GM21381 (cell line): ENCODE data around the gene LHPP.
"Not testable (repeated sequence)": the region's sequence is repeated elsewhere in the genome, so short reads cannot be mapped to it uniquely, and the experiment has no call there.

Experiments
- ATAC-seq: cut with Tn5 transposase; IDR thresholded peaks from one replicate; pipeline ENCODE4 v1.9.1; 2021; ENCODE audit warnings: mild to moderate bottlenecking, moderate library complexity; ENCODE audit not compliant: unreplicated experiment

The LHPP gene

GRCh38 chr10:124568339-124568738 lies 106.7 kb downstream of the LHPP start:
- ATAC-seq: no peak

DNA sequence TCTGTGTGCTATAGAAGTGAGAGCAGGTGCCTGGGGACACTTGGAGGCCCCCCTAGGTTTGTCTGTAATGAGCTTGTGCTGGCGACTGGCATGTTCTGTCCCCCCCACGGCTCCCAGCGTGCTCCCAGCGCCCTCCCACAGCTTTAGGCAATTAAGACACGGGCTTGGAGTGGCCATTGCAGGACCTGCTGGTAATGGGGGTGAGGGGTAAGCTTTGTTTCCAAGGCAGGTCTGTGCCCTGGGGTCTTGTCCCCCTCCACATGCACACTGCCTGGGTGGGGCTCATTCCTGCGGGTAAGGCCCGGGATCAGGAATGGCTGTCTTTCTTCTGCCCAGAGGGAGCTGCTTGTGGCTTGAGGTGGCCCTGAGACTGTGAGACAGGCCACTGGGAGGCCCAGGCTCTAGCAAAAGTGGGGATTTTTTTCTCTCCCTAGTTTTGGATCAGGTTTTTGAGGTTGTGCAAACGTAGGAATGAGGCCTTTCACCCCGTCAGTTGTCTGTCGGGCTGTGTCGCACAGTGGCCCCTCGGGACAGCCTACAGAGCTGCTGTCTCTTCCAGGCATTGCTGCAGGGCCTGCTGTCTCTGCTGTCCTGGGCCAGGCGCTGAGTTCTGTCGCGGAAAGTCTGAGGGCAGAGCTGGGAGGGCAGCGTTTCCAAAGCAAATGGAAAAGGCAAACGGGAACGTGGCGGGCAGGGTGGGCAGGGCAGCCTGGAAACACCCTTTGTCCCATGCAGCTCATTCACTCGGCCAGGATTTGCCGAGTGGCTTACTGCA lies 107.4 kb downstream of the LHPP start:
- no peak for ATAC-seq

DNA sequence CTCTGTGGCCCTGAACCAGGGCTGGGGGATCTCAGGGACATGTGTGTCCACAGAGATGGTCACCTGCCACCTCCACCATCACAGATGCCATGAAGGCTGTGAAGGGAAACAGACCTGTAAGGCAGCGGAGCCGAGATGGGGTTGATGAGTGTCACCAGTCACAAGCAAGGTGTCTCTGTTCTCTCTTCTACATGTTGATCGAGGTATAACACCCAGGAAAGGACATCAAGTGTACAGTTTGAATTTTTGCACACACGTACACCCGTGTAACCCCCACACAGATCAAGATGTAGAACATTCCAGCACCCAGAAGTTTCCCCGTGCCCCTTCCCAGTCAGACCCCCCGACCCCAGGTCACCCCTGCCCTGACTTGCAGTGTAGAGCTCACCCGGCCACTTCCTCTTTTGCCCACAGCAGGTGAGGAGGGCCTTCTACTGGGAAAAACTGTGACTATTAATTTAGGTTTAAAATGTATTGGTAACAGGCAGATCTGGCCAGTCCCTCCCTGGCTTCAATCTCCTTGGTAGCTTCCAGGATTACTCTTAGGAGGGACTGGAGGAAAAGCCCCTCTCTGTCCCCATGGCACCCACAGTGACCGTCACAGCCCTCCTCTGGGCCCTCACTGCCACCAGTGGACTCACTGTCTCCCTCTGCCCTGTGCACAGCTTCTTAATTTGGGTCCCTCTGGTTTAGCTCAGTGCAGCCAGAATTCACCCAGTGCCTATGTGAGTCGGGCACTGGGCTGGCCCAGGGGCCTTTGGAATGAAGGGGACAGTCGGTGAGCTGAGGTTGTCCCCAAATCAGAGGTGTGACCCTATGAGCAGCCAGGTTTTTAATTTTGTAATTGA lies 108.2 kb downstream of the LHPP start:
- ATAC-seq: no peak

GRCh38 chr10:124570646-124571045 lies 109.0 kb downstream of the LHPP start:
- ATAC-seq: no peak

- ATAC-seq: no peak
Observed at GRCh38 chr10:124572751-124573150, 111.1 kb downstream of the LHPP start.

- ATAC-seq: no peak
Observed at GRCh38 chr10:124573726-124574455, 112.3 kb downstream of the LHPP start.

- no peak for ATAC-seq
Observed at GRCh38 chr10:124574456-124575070, 112.9 kb downstream of the LHPP start.

- no peak for ATAC-seq
Observed at GRCh38 chr10:124575107-124576035, 113.7 kb downstream of the LHPP start.

DNA sequence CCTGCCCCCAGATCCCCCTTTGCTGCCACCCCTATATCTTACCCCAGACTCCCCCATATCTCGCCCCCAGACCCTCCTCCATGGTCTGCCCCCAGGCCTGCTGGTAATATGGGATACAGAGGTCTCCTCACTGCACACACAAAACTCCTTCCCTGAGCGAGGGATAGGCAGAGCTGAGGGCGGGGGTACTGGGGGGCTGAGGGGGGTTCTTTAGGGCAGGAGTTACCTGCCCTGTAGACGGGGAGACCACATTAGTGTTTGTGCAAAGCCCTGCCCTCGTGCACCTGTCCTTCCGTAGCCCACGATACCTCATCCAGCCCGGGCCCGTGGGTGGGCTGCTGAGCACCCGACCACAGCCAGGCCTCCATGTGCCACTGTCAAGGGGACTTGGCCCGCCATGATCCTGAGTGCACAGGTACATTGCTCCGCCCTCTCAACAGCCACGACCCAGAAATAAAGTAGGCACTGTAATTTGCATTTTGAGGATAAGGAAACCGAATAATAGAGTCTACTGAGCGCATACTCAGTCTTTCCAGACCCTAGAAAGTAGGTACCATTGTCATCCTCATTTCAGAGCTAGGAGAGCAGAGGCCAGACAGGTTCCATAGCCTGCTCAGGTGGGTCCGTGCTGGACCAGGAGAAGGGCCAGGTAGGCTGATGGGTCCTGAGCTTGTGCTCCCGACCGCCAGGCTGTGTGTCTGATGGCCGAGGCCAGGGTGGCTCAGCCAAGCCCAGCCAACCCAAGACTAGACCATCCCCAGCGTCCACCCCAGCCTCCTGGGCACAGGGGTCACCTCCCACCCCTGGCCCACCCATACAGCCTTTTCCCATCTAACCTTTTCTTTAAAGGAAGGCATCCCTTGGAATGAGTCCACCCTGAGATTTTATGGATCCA lies 115.2 kb downstream of the LHPP start:
- ATAC-seq: no peak

- no peak for ATAC-seq
Observed at GRCh38 chr10:124577651-124578050, 116.0 kb downstream of the LHPP start.

GRCh38 chr10:124578231-124579010 lies 116.8 kb downstream of the LHPP start:
- ATAC-seq: no peak

- no peak for ATAC-seq
Observed at GRCh38 chr10:124579011-124579399, 117.4 kb downstream of the LHPP start.

DNA sequence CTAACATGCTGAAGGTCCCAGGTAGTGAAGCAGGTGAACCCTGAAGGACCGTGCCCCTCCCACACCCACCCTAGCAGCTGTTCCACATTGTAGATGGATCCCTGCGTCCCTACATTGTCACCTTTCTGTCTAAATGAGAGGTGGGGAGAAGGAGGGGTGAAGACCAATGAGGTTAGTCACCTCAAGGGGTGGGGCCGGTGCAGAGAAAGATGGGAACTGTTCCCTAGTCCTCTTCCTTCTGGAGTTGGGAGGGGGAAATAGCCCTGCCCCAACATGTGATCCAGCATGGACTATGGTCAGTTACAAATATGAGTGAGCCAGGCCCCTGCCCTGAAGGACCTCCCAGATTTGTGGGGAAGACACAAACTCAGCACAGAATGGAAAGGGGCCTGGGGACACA lies 124.5 kb downstream of the LHPP start:
- ATAC-seq: no peak

GRCh38 chr10:124587811-124588211 lies 126.2 kb downstream of the LHPP start:
- ATAC-seq: no peak

GRCh38 chr10:124588341-124588735 lies 126.7 kb downstream of the LHPP start:
- not testable (repeated sequence) for ATAC-seq

- no peak for ATAC-seq
Observed at GRCh38 chr10:124588736-124589490, 127.3 kb downstream of the LHPP start.

DNA sequence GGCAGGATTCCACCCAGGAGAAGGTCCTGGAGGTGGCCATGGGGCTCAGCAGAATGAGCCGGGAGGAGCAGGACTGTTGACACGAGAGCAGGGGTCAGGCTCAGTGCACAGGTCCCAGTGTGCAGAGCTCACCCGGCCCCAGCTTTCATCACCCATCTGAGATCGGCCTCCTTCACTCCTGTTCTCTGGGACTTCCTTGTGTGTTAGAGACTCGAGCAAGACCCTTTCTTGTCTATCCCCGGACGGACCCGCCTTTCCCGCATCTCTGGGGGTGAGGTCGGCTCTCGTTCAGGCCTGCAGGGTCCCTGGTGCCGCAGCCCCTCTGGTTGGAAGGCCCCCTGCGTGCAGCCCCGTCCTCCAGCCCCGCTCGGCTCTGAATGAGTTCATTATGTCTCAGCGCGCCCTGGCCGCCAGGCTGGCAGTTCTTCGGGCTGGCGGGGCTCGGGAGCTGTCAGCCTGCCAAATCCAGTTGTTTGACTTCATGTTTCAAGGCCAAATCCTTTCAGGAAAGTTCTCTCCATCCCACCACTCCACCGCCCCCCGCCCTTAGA lies 127.9 kb downstream of the LHPP start:
- ATAC-seq: no peak
